Fibroblast of lung (primary cell): ENCODE data around the gene FAM25G. TPM values are rescaled to one million over a fixed set of nuclear protein-coding genes. Genes with fewer than 3 reads are reported as not detected.

ENCODE experiments used
- DNase-seq, 2 donors: peaks; one replicate each; pipeline versions ENCODE4 v3.0.0 to v3.0.0-alpha.2; 2010; ENCODE audit warnings: low read depth in 2 of 2
- H2AFZ ChIP-seq: 2 replicates; pipeline ENCODE4 v1.5.1; 2012; ENCODE audit warnings: low read length, control low read depth, inconsistent platforms
- H3K27ac ChIP-seq: 2 replicates; pipeline ENCODE4 v1.5.1; 2011; ENCODE audit warnings: low read length, control low read depth; ENCODE audit not compliant: insufficient read depth
- H3K27me3 ChIP-seq: 2 replicates; pipeline ENCODE4 v1.5.1; 2011; ENCODE audit warnings: mild to moderate bottlenecking, low read length; ENCODE audit not compliant: control insufficient read depth, insufficient read depth
- H3K36me3 ChIP-seq: 2 replicates; pipeline ENCODE4 v1.5.1; 2011; ENCODE audit warnings: low read length; ENCODE audit not compliant: control insufficient read depth, insufficient read depth
- H3K4me1 ChIP-seq: 2 replicates; pipeline ENCODE4 v1.5.1; 2011; ENCODE audit warnings: low read length; ENCODE audit not compliant: control insufficient read depth, insufficient read depth; ENCODE audit errors: extremely low read depth
- H3K4me2 ChIP-seq: 2 replicates; pipeline ENCODE4 v1.5.1; 2011; ENCODE audit warnings: low read length, control low read depth; ENCODE audit not compliant: insufficient read depth; ENCODE audit errors: extremely low read depth
- H3K4me3 ChIP-seq, 4 experiments: fragments of 200-600 bp in 1 of 4; sonication (generic) in 1 of 4; replicated peaks in 1 of 4; 2 replicates each; pipeline ENCODE4 v1.5.1; 2011 to 2016; ENCODE audit warnings: low read length in 4 of 4, low read depth in 3 of 4, mild to moderate bottlenecking in 3 of 4, control low read depth in 2 of 4, inconsistent platforms in 1 of 4, mixed read lengths in 1 of 4; ENCODE audit not compliant: insufficient read depth in 1 of 4; ENCODE audit errors: control extremely low read depth in 1 of 4
- H3K79me2 ChIP-seq: 2 replicates; pipeline ENCODE4 v1.5.1; 2012; ENCODE audit warnings: mild to moderate bottlenecking, low read length, inconsistent platforms; ENCODE audit not compliant: control insufficient read depth, insufficient read depth
- H3K9ac ChIP-seq: 2 replicates; pipeline ENCODE4 v1.5.1; 2011; ENCODE audit warnings: mild to moderate bottlenecking, low read length, control low read depth; ENCODE audit not compliant: insufficient read depth
- H3K9me3 ChIP-seq: 2 replicates; pipeline ENCODE4 v1.5.1; 2012; ENCODE audit warnings: low read depth, low read length; ENCODE audit not compliant: control insufficient read depth, insufficient read depth
- H4K20me1 ChIP-seq: 2 replicates; pipeline ENCODE4 v1.5.1; 2011; ENCODE audit warnings: low read length; ENCODE audit not compliant: control insufficient read depth, insufficient read depth; ENCODE audit errors: extremely low read depth
- CTCF ChIP-seq, 2 donors: IDR thresholded peaks in 1 of 2; conservative IDR thresholded peaks in 1 of 2; 1 replicate in 1 of 2; 2 replicates in 1 of 2; pipeline ENCODE4 v1.5.1; 2011 to 2012; ENCODE audit warnings: low read length in 2 of 2, control low read depth in 1 of 2, inconsistent platforms in 1 of 2, low read depth in 1 of 2, mild to moderate bottlenecking in 1 of 2
- EZH2 ChIP-seq: IDR thresholded peaks from 2 replicates; pipeline ENCODE4 v1.5.1; 2012; ENCODE audit warnings: low read length, control low read depth, mild to moderate bottlenecking; ENCODE audit errors: missing control alignments
- polyA plus RNA-seq, 2 donors: library from polyadenylated mRNA; depleted of rRNA in 1 of 2; stranded (reverse) in 1 of 2; unstranded in 1 of 2; fragments of >200 nt; gene quantifications; 2 replicates each; pipeline ENCODE4 v1.2.1, GENCODE V29; 2011 to 2012; ENCODE audit warnings: missing spikeins in 1 of 2
- total RNA-seq: library from RNA; depleted of rRNA; stranded (reverse); fragments of >200 nt; gene quantifications from 2 replicates; pipeline ENCODE4 v1.2.1, GENCODE V29; 2014

FAM25G gene
- total and polyA plus RNA-seq, 2 donors (not counting 1 experiment from before 2014, with no cell fraction given), result not detected

GRCh38 chr10:47444047-47444446 lies 47.5 kb downstream of the FAM25G start:
- TF ChIP-seq CTCF (conservative IDR thresholded peaks at IDR 0.05 in 1 of 2, IDR thresholded peaks at IDR 0.05 in 1 of 2; ENCODE audit: low read depth in 1 of 2, low read length in 2 of 2) (no peak), EZH2 (no peak)
- Histone ChIP-seq H3K4me2 (no peak overlapping the region), H3K4me3 (no peak overlapping the region), H3K36me3 (no peaks in the 10 kb centered on the region), H3K9me3 (no peaks in the 10 kb centered on the region), H2AFZ (no peak overlapping the region), H3K4me1 (no peaks in the 10 kb centered on the region), H4K20me1 (no peaks in the 10 kb centered on the region), H3K27me3 (peaks cover 12% of the 10 kb centered on the region), H3K9ac (no peak overlapping the region), H3K27ac (no peak overlapping the region), H3K79me2 (no peaks in the 10 kb centered on the region)
- DNase-seq, result no peak

GRCh38 chr10:47443145-47443544 lies 48.4 kb downstream of the FAM25G start:
- Histone ChIP-seq H4K20me1 (no peaks in the 10 kb centered on the region), H3K27ac (no peak overlapping the region), H3K27me3 (peaks cover 12% of the 10 kb centered on the region), H3K4me3 (no peak overlapping the region), H3K4me2 (no peak overlapping the region), H3K36me3 (no peaks in the 10 kb centered on the region), H2AFZ (no peak overlapping the region), H3K4me1 (no peaks in the 10 kb centered on the region), H3K9ac (no peak overlapping the region), H3K79me2 (no peaks in the 10 kb centered on the region), H3K9me3 (no peaks in the 10 kb centered on the region)
- TF ChIP-seq EZH2 (no peak), CTCF (conservative IDR thresholded peaks at IDR 0.05 in 1 of 2, IDR thresholded peaks at IDR 0.05 in 1 of 2; ENCODE audit: low read depth in 1 of 2, low read length in 2 of 2) (no peak)
- no peak for DNase-seq

GRCh38 chr10:47442351-47442750 lies 49.1 kb downstream of the FAM25G start:
- Histone ChIP-seq H3K27ac (no peak overlapping the region), H2AFZ (no peak overlapping the region), H3K4me1 (no peaks in the 10 kb centered on the region), H3K36me3 (no peaks in the 10 kb centered on the region), H3K9ac (no peak overlapping the region), H3K4me3 (no peak overlapping the region), H3K79me2 (no peaks in the 10 kb centered on the region), H3K4me2 (no peak overlapping the region), H4K20me1 (no peaks in the 10 kb centered on the region), H3K9me3 (no peaks in the 10 kb centered on the region), H3K27me3 (peaks cover 12% of the 10 kb centered on the region)
- TF ChIP-seq CTCF (conservative IDR thresholded peaks at IDR 0.05 in 1 of 2, IDR thresholded peaks at IDR 0.05 in 1 of 2; ENCODE audit: low read depth in 1 of 2, low read length in 2 of 2), result no peak
- TF ChIP-seq EZH2, result no peak
- DNase-seq, result no peak
